WERI-Rb-1 (cell line): ENCODE measurements around the gene NELL1.

Experiments used
- DNase-seq: peaks from one replicate; pipeline ENCODE4 v3.0.0-alpha.2; 2020
- H3K27ac ChIP-seq: fragments of 250-450 bp; sonication (Bioruptor Pico); 2 replicates; pipeline ENCODE4 v1.5.1; 2020; ENCODE audit warnings: mild to moderate bottlenecking, moderate library complexity
- H3K27me3 ChIP-seq: fragments of 250-450 bp; sonication (Bioruptor Pico); 2 replicates; pipeline ENCODE4 v1.5.1; 2021; ENCODE audit warnings: mild to moderate bottlenecking, low read depth, moderate library complexity; ENCODE audit not compliant: insufficient read depth, severe bottlenecking
- H3K36me3 ChIP-seq: fragments of 250-450 bp; sonication (Bioruptor Pico); 2 replicates; pipeline ENCODE4 v1.5.1; 2020; ENCODE audit warnings: mild to moderate bottlenecking, moderate library complexity
- H3K4me3 ChIP-seq: 2 replicates; pipeline ENCODE4 v1.5.1; 2011; ENCODE audit warnings: low read depth, mild to moderate bottlenecking, control low read depth, low read length
- H3K9me3 ChIP-seq: fragments of 250-450 bp; sonication (Bioruptor Pico); 2 replicates; pipeline ENCODE4 v1.5.1; 2021; ENCODE audit warnings: mild to moderate bottlenecking, moderate library complexity; ENCODE audit not compliant: severe bottlenecking
- CTCF ChIP-seq: IDR thresholded peaks from 2 replicates; pipeline ENCODE4 v1.5.1; 2011; ENCODE audit warnings: low read depth, mild to moderate bottlenecking, control low read depth, inconsistent platforms, low read length

Gene NELL1

DNA sequence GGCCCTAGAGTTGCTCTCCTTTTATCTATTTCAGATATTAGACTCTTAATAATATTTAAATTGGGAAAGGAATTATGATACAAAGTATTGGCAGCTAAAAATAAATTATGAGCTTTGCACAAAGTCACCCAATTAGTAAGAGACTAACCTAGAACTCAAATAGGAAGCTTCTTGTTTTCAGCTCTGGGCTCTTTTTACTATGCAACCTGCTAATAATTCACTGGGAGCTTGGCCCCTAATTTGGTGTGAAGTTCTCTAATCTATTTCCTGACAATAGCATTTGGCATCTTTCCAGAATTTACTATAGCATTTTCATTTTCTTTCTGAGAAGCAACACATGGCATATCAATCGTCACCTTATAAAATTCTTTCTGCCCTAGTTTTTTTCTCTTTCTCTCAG lies 795.8 kb downstream of the NELL1 start:
- Histone ChIP-seq H3K27ac (no peak overlapping the region), H3K27me3 (no peaks in the 10 kb centered on the region), H3K9me3 (no peaks in the 10 kb centered on the region), H3K4me3 (no peak overlapping the region), H3K36me3 (no peaks in the 10 kb centered on the region)
- TF ChIP-seq CTCF: no peak
- no peak for DNase-seq

GRCh38 chr11:21465920-21466319 lies 796.5 kb downstream of the NELL1 start:
- H3K36me3 ChIP-seq: no peaks in the 10 kb centered on the region
- DNase-seq: no peak
- H3K27me3 ChIP-seq: no peaks in the 10 kb centered on the region
- no peak for TF ChIP-seq CTCF
- no peaks in the 10 kb centered on the region for H3K9me3 ChIP-seq
- H3K4me3 ChIP-seq: no peak overlapping the region
- no peak overlapping the region for H3K27ac ChIP-seq

GRCh38 chr11:21470521-21470920 lies 801.1 kb downstream of the NELL1 start:
- Histone ChIP-seq H3K27ac (no peak overlapping the region), H3K9me3 (no peaks in the 10 kb centered on the region), H3K4me3 (no peak overlapping the region), H3K36me3 (no peaks in the 10 kb centered on the region), H3K27me3 (no peaks in the 10 kb centered on the region)
- TF ChIP-seq CTCF: no peak
- DNase-seq: no peak

GRCh38 chr11:21472261-21472660 lies 802.9 kb downstream of the NELL1 start:
- H3K4me3 ChIP-seq: no peak overlapping the region
- no peak overlapping the region for H3K27ac ChIP-seq
- H3K27me3 ChIP-seq: no peaks in the 10 kb centered on the region
- DNase-seq: no peak
- H3K36me3 ChIP-seq: no peaks in the 10 kb centered on the region
- TF ChIP-seq CTCF: no peak
- no peaks in the 10 kb centered on the region for H3K9me3 ChIP-seq

- H3K27me3 ChIP-seq: no peaks in the 10 kb centered on the region
- TF ChIP-seq CTCF: no peak
- H3K27ac ChIP-seq: no peak overlapping the region
- no peak overlapping the region for H3K4me3 ChIP-seq
- no peaks in the 10 kb centered on the region for H3K36me3 ChIP-seq
- no peak for DNase-seq
- no peaks in the 10 kb centered on the region for H3K9me3 ChIP-seq
Observed at GRCh38 chr11:21474529-21474928, 805.1 kb downstream of the NELL1 start.

- Histone ChIP-seq H3K36me3 (no peaks in the 10 kb centered on the region), H3K27me3 (no peaks in the 10 kb centered on the region), H3K27ac (no peak overlapping the region), H3K9me3 (no peaks in the 10 kb centered on the region), H3K4me3 (no peak overlapping the region)
- TF ChIP-seq CTCF: no peak
- DNase-seq: no peak
Observed at GRCh38 chr11:21475276-21475675, 805.9 kb downstream of the NELL1 start.
